Keratinocyte (primary cell): Measurements from ENCODE around the gene ARMCX4. TPM values are rescaled to one million over a fixed set of nuclear protein-coding genes. Genes with fewer than 3 reads are reported as not detected.

ENCODE experiments used
- DNase-seq: peaks from one replicate; pipeline ENCODE4 v3.0.0-alpha.2; 2011; ENCODE audit warnings: low read depth, missing footprints, low spot score
- FAIRE-seq: peaks from 2 replicates; lab custom pipeline; 2011; peaks lifted over from hg19 to GRCh38; lab: Jason Lieb, UNC
- H2AFZ ChIP-seq: 2 replicates; pipeline ENCODE4 v1.6.0; 2012; ENCODE audit warnings: low read length, control low read depth, inconsistent platforms; ENCODE audit not compliant: control insufficient read depth
- H3K27ac ChIP-seq: 2 replicates; pipeline ENCODE4 v1.5.1; 2011; ENCODE audit warnings: low read length; ENCODE audit not compliant: control insufficient read depth, insufficient read depth
- H3K27me3 ChIP-seq: 3 replicates; pipeline ENCODE4 v1.6.0; 2011; ENCODE audit warnings: low read length; ENCODE audit not compliant: control insufficient read depth, insufficient read depth; ENCODE audit errors: extremely low read depth
- H3K36me3 ChIP-seq, 2 experiments: 2 replicates in 1 of 2; 3 replicates in 1 of 2; pipeline ENCODE4 v1.5.1; 2011; ENCODE audit warnings: low read length in 2 of 2, mild to moderate bottlenecking in 1 of 2; ENCODE audit not compliant: control insufficient read depth in 2 of 2, insufficient read depth in 2 of 2; ENCODE audit errors: extremely low read depth in 1 of 2
- H3K4me1 ChIP-seq: 3 replicates; pipeline ENCODE4 v1.5.1; 2011; ENCODE audit warnings: low read length; ENCODE audit not compliant: control insufficient read depth, insufficient read depth; ENCODE audit errors: extremely low read depth
- H3K4me2 ChIP-seq: 3 replicates; pipeline ENCODE4 v1.6.0; 2011; ENCODE audit warnings: low read depth, low read length; ENCODE audit not compliant: control insufficient read depth, insufficient read depth; ENCODE audit errors: extremely low read depth
- H3K4me3 ChIP-seq, 3 experiments: fragments of 200-600 bp in 1 of 3; sonication (generic) in 1 of 3; 2 replicates in 2 of 3; 3 replicates in 1 of 3; pipeline ENCODE4 v1.5.1; 2011 to 2016; ENCODE audit warnings: low read length in 3 of 3, mild to moderate bottlenecking in 3 of 3, control low read depth in 2 of 3, inconsistent platforms in 1 of 3, low read depth in 1 of 3, mixed read lengths in 1 of 3, mixed run types in 1 of 3, moderate library complexity in 1 of 3; ENCODE audit not compliant: control insufficient read depth in 2 of 3, insufficient read depth in 2 of 3; ENCODE audit errors: extremely low read depth in 1 of 3
- H3K79me2 ChIP-seq: 2 replicates; pipeline ENCODE4 v1.6.0; 2012; ENCODE audit warnings: low read length; ENCODE audit not compliant: control insufficient read depth, insufficient read depth
- H3K9ac ChIP-seq: 3 replicates; pipeline ENCODE4 v1.6.0; 2011; ENCODE audit warnings: low read length; ENCODE audit not compliant: control insufficient read depth, insufficient read depth; ENCODE audit errors: extremely low read depth
- H3K9me1 ChIP-seq: 3 replicates; pipeline ENCODE4 v1.6.0; 2011; ENCODE audit warnings: low read length; ENCODE audit not compliant: control insufficient read depth, insufficient read depth; ENCODE audit errors: extremely low read depth
- H3K9me3 ChIP-seq: 2 replicates; pipeline ENCODE4 v1.5.1; 2012; ENCODE audit warnings: low read depth, low read length; ENCODE audit not compliant: control insufficient read depth
- H4K20me1 ChIP-seq: 3 replicates; pipeline ENCODE4 v1.6.0; 2011; ENCODE audit warnings: low read length; ENCODE audit not compliant: control insufficient read depth, insufficient read depth; ENCODE audit errors: extremely low read depth
- CTCF ChIP-seq, 3 experiments: IDR thresholded peaks in 1 of 3; conservative IDR thresholded peaks in 1 of 3; optimal IDR thresholded peaks in 1 of 3; 2 replicates in 2 of 3; 3 replicates in 1 of 3; pipeline versions ENCODE3 to v1.5.1; 2011; ENCODE audit warnings: low read length in 3 of 3, mild to moderate bottlenecking in 3 of 3, moderate library complexity in 2 of 3, control low read depth in 1 of 3, inconsistent platforms in 1 of 3; ENCODE audit not compliant: insufficient read depth in 2 of 3; ENCODE audit errors: extremely low read depth in 1 of 3
- EZH2 ChIP-seq: IDR thresholded peaks from one replicate; pipeline ENCODE4 v1.6.1; 2012; ENCODE audit warnings: inconsistent platforms, mild to moderate bottlenecking, low read length, moderate library complexity
- dilution Hi-C: fragments of 300-500 bp; cut with MboI; formaldehyde crosslinking; loops from one replicate; pipeline ENCODE4 v1.7.0; 2020; ENCODE audit warnings: low sequenced_read_pairs; ENCODE audit not compliant: extremely low pct_ligation_motif_present
- polyA plus RNA-seq, 5 experiments: library from polyadenylated mRNA; depleted of rRNA in 3 of 5; stranded (reverse) in 3 of 5; stranded (forward) in 1 of 5; unstranded in 1 of 5; fragments of >200 nt; gene quantifications; 1 replicate in 1 of 5; 2 replicates in 3 of 5; 3 replicates in 1 of 5; pipeline versions ENCODE4 v1.2.1 to v1.2.3, GENCODE V29; 2011 to 2012; ENCODE audit warnings: missing spikeins in 2 of 5, low read depth in 1 of 5, low replicate concordance in 1 of 5

ARMCX4 gene
- polyA plus RNA-seq, 1 donor (not counting 4 experiments of a cell fraction or from before 2014, with no cell fraction given): 0.34 TPM

DNA sequence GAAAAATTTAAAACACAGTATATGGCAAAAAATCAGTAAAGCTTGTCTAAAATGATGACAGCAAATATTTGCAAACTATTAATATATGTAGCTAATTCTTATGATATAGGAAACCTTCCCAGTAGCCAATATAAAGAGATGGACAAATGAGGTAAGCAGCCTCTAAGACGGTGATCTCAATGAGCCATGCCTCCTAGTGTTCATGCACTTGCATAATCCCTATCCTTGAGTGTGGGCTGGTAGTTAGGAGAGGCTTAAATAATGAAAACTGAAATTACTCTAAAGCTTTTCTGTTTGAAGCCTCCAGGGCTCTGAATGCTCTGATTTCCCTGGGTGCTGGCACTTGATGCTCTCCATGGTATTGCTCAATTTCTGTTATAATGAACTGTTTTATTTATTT is 24.6 kb upstream of the ARMCX4 start:
- H3K4me2 ChIP-seq: no peak overlapping the region
- dilution Hi-C loops: no loop called here
- no peaks in the 10 kb centered on the region for H3K9me1 ChIP-seq
- no peak overlapping the region for H3K9ac ChIP-seq
- no peaks in the 10 kb centered on the region for H4K20me1 ChIP-seq
- no peak overlapping the region for H3K4me3 ChIP-seq
- no peaks in the 10 kb centered on the region for H3K27me3 ChIP-seq
- H3K27ac ChIP-seq: no peak overlapping the region
- no peaks in the 10 kb centered on the region for H3K4me1 ChIP-seq
- H2AFZ ChIP-seq: no peak overlapping the region
- no peak for TF ChIP-seq CTCF (optimal IDR thresholded peaks at IDR 0.05 in 1 of 3, IDR thresholded peaks at IDR 0.05 in 1 of 3, conservative IDR thresholded peaks at IDR 0.05 in 1 of 3; ENCODE audit: extremely low read depth in 1 of 3, insufficient read depth in 2 of 3, low read length in 3 of 3)
- no peak for TF ChIP-seq EZH2
- FAIRE-seq: no peak
- no peaks in the 10 kb centered on the region for H3K9me3 ChIP-seq
- H3K79me2 ChIP-seq: no peaks in the 10 kb centered on the region
- no peak for DNase-seq
- no peaks in the 10 kb centered on the region for H3K36me3 ChIP-seq

DNA sequence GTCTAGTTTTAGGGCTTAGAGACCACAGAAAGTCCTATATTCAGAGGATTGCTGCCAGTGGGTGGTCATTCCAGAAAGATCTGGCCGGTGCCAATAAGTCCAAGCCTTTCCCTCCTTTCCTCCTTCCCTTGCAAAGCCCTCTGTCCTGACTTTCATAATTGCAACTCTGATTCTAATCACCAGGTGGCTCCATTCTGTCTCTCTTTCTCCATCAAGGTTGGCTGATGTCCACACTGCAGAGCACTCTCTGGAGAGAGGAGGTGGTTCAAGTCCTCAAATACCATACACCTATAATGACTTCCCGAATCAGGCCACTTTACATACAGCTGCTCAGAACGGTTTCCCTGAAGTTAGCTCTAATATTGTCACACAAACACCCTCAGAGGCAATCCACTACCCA is 22.4 kb upstream of the ARMCX4 start:
- no peaks in the 10 kb centered on the region for H3K9me3 ChIP-seq
- peak; percentile 48 for FAIRE-seq
- dilution Hi-C loops: no loop called here
- no peaks in the 10 kb centered on the region for H3K36me3 ChIP-seq
- H3K27me3 ChIP-seq: no peaks in the 10 kb centered on the region
- no peak overlapping the region for H3K4me3 ChIP-seq
- H4K20me1 ChIP-seq: no peaks in the 10 kb centered on the region
- H2AFZ ChIP-seq: no peak overlapping the region
- H3K9me1 ChIP-seq: no peaks in the 10 kb centered on the region
- H3K27ac ChIP-seq: no peak overlapping the region
- H3K9ac ChIP-seq: no peak overlapping the region
- no peaks in the 10 kb centered on the region for H3K4me1 ChIP-seq
- DNase-seq: no peak
- no peak overlapping the region for H3K4me2 ChIP-seq
- no peaks in the 10 kb centered on the region for H3K79me2 ChIP-seq
- TF ChIP-seq CTCF (optimal IDR thresholded peaks at IDR 0.05 in 1 of 3, IDR thresholded peaks at IDR 0.05 in 1 of 3, conservative IDR thresholded peaks at IDR 0.05 in 1 of 3; ENCODE audit: extremely low read depth in 1 of 3, insufficient read depth in 2 of 3, low read length in 3 of 3): peak; percentile 31 to 42 (median 39)
- no peak for TF ChIP-seq EZH2
